Fibroblast of the aortic adventitia (primary cell): ENCODE measurements around the gene C4BPB. TPM values are rescaled to one million over a fixed set of nuclear protein-coding genes. Genes with fewer than 3 reads are reported as not detected.

Experiments
- DNase-seq: peaks from one replicate; pipeline ENCODE4 v3.0.0-alpha.2; 2010; ENCODE audit warnings: low read depth
- H3K4me3 ChIP-seq: 2 replicates; pipeline ENCODE4 v1.5.1; 2011; ENCODE audit warnings: low read depth, mild to moderate bottlenecking, control low read depth, low read length, moderate library complexity
- total RNA-seq: library from RNA; depleted of rRNA; stranded (reverse); fragments of >200 nt; gene quantifications from 2 replicates; pipeline ENCODE4 v1.2.3, GENCODE V29; 2012; ENCODE audit warnings: low replicate concordance
- TF ChIP-seq, protein P1 (sequence below): IDR thresholded peaks from 2 replicates; pipeline ENCODE4 v1.5.1; 2011; ENCODE audit warnings: mild to moderate bottlenecking, low read length, control low read depth, inconsistent platforms; ENCODE audit not compliant: insufficient read depth

Gene C4BPB
- total RNA-seq, 1 donor = not detected

DNA sequence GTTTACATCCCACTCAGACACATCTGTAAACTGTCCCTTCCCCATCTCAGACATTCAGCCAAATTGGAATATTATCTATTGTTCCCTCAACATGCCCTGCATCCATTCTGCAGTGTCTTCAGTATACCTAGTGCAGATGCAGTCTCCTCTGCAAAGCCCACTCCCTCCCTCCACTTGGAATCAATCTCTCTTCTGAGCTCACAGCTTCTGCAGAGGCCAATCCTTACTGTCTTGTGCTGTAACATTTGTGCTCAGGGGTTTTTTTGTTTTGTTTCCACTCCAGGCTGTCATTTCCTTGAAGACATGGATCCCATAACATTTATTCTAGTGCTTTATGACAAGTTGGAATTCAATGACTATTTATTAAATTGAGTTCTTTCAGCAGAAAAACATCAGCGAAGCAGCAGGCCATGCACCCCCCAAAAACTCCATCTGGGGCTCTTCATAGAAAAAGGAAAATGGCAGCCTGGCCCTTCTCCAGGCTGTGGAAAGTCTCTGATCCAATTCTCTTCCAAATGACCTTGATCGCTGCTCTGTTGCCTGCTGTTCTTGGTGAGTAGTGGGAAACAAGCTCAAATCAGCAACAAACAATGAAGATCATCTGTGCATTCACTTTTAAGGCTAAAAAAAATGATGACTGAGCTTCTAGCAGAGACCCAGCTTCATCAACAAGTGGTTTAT lies 24.1 kb downstream of the C4BPB start:
- DNase-seq = no peak
- no peak overlapping the region for H3K4me3 ChIP-seq
- TF ChIP-seq, protein P1, sequence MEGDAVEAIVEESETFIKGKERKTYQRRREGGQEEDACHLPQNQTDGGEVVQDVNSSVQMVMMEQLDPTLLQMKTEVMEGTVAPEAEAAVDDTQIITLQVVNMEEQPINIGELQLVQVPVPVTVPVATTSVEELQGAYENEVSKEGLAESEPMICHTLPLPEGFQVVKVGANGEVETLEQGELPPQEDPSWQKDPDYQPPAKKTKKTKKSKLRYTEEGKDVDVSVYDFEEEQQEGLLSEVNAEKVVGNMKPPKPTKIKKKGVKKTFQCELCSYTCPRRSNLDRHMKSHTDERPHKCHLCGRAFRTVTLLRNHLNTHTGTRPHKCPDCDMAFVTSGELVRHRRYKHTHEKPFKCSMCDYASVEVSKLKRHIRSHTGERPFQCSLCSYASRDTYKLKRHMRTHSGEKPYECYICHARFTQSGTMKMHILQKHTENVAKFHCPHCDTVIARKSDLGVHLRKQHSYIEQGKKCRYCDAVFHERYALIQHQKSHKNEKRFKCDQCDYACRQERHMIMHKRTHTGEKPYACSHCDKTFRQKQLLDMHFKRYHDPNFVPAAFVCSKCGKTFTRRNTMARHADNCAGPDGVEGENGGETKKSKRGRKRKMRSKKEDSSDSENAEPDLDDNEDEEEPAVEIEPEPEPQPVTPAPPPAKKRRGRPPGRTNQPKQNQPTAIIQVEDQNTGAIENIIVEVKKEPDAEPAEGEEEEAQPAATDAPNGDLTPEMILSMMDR = no peak

DNA sequence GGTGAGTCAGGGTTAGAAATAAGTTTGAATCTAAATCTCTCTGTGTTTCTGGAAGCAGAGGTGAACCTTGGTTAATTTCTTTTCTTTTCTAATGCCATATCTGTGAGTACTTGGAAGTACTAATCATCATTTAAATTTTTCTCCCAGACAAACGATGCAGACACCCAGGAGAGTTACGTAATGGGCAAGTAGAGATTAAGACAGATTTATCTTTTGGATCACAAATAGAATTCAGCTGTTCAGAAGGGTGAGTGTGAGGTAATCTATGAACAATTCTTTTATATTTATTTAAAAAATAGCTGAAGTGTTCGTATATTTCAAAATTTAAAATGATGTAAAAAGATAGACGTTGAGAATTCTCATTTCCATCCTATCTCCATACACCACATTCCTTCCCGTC lies 26.6 kb downstream of the C4BPB start:
- DNase-seq = peak; percentile 68

DNA sequence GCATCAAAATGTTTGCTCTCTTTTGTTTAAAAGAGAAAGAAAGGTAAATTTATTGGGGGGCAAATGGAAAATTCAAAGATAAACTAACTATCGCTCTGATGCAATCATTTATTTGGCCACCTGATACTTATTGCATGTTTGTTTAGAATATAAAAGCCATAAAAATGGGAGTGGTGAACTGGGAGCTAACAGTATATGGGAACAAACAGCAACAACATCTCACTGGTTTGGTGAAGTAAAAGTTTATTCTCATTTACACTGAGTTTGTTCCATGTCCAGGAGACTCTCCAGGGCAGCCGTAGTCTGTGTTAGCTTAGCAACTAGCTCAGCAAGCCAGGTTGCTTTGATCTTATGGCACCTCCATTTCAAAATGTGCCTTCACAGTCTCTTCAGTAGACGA lies 35.7 kb downstream of the C4BPB start:
- DNase-seq = no peak
- TF ChIP-seq, protein P1 = no peak
- no peak overlapping the region for H3K4me3 ChIP-seq

More for the DNA sequence above, 26.6 kb downstream of the C4BPB start:
- TF ChIP-seq, protein P1 = no peak
- no peak overlapping the region for H3K4me3 ChIP-seq

DNA sequence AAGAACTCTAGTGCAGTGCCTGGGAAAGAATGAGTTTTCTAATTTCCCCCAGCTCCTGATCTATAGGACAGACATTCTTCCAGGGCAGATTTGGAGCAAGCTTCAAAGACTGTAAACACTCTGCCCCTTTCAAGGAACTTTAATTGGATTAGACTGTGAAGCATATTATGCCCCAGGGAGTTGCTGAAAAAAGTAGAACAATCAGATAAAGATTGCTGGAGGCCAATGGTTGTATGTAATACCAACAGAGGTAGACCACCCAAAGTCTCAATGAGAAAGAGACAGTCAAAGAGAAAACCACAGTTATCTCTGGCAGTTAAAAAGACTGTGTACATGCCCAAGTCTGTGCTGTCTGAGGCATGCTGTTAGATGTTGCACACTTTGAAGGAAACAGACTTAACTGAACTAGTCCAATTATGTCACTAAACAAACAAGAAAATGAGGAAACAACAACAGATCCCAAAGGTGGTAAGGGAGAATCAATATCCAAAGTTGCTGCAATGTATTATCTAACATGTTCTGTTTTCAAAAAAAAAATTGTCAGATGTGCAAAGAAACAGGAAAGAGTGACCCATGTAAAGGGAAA lies 39.8 kb downstream of the C4BPB start:
- no peak overlapping the region for H3K4me3 ChIP-seq
- DNase-seq = no peak
- TF ChIP-seq, protein P1 = no peak

DNA sequence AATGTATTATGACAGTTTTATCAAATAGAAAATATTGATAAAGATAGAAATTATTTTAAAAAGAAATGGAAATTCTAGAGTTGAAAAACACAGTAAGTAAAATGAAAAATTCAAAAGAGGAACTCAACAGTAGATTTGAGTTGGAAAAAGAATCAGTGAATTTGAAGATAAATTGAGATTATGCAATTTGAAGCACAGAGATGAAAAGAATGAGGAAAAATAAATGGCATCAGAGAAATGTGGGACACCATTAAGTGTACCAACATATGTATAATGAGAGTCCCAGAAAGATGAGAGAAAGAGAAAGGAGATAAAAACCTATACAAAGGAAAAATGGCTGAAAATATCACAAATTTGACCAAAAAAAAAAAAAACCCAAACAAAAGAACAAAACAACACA lies 40.4 kb downstream of the C4BPB start:
- TF ChIP-seq, protein P1 = no peak
- H3K4me3 ChIP-seq = no peak overlapping the region
- no peak for DNase-seq

DNA sequence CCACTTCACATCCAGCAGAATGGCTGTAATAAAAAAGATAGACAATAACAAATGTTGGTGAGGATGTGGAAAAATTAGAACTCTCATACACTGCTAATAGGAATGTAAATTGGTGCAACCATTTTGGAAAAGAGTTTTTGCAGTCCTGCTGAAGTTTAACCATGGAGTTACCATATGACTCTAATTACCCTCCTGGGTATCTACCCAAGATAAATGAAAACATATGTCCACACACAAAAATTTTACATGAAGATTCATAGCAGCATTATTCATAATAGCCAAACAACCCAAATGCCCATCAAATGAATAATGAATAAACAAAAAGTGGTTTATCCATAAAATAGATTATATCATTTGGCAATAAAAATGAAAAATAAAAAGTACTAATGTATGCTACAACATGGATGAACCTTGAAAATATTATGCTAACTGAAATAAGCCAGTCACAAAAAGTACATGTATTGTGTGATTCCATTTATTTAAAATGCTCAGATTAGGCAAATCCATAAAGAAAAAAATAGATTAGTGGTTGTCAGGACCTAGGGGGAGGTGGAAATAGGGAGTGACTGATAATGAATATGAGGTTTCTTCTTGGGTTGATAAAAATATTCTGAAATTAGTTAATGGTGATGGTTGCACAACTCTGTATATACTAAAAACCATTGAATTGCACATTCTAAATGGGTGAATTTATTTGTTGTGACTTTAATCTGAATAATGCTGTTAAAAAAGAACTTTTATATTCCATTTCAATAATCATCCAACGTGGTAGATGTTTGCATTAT lies 41.8 kb downstream of the C4BPB start:
- no peak for DNase-seq
- TF ChIP-seq, protein P1 = no peak
- no peak overlapping the region for H3K4me3 ChIP-seq
